Measurements from ENCODE around the gene TBXT.
"Not testable (repeated sequence)": the region's sequence is repeated elsewhere in the genome, so short reads cannot be mapped to it uniquely, and the experiment has no call there.

TBXT gene

GRCh38 chr6:166169549-166170421 lies 2.1 kb upstream of the TBXT start:
- DNase-seq: no peak

GRCh38 chr6:166168616-166169548 lies 1.2 kb upstream of the TBXT start:
- no peak for DNase-seq

GRCh38 chr6:166167258-166167731 lies 356 bp downstream of the TBXT start:
- no peak for DNase-seq

GRCh38 chr6:166166314-166167257 lies 1.1 kb downstream of the TBXT start:
- DNase-seq: no peak

- DNase-seq: no peak
These were observed 1.9 kb downstream of the TBXT start for GRCh38 chr6:166165558-166166313.

GRCh38 chr6:166162599-166163342 lies 4.9 kb downstream of the TBXT start:
- no peak for DNase-seq

GRCh38 chr6:166157930-166158617 lies 9.6 kb downstream of the TBXT start:
- no peak for DNase-seq

- DNase-seq: no peak
These were observed 10.7 kb downstream of the TBXT start for GRCh38 chr6:166156942-166157341.

- no peak for DNase-seq
These were observed 13.7 kb downstream of the TBXT start for GRCh38 chr6:166153966-166154365.

- DNase-seq: no peak
These were observed 15.0 kb downstream of the TBXT start for GRCh38 chr6:166152660-166153059.

- no peak for DNase-seq
These were observed 15.9 kb downstream of the TBXT start for GRCh38 chr6:166151798-166152197.

- no peak for DNase-seq
These were observed 21.9 kb downstream of the TBXT start for GRCh38 chr6:166145751-166146150.

GRCh38 chr6:166143011-166143410 lies 24.6 kb downstream of the TBXT start:
- no peak for DNase-seq

- DNase-seq: no peak
These were observed 39.8 kb downstream of the TBXT start for GRCh38 chr6:166127624-166128472.

- DNase-seq: not testable (repeated sequence)
These were observed 44.5 kb downstream of the TBXT start for GRCh38 chr6:166123115-166123514.

- DNase-seq: no peak
These were observed 45.9 kb downstream of the TBXT start for GRCh38 chr6:166121726-166122125.

GRCh38 chr6:166119116-166119911 lies 48.3 kb downstream of the TBXT start:
- DNase-seq: no peak

- DNase-seq: no peak
These were observed 52.0 kb downstream of the TBXT start for GRCh38 chr6:166115609-166116008.

Data from activated CD4-positive, alpha-beta T cell treated with anti-CD3 and anti-CD28 coated beads, Interleukin-2, amount 50 U/mL, for 4 hours (primary cell).